ENCODE data around the gene MALT1.

The MALT1 gene

DNA sequence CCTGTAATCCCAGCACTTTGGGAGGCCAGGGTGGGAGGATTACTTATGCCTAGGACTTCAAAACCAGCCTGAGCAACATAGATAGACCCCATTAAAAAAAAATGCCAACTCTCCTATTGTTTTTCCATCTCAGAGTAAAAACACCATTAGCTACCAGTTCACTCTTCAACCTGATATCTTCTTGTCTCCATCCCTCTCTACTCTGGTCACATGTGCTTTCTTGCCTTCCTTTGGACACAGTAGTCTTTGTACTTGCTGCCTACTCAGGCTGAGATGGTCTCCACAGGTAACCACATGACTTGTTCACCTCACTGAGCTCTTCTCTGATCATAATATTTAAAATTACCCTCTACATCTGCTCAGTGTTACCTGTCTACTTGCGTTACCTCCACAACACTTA is 5.0 kb downstream of the MALT1 start:
- peaks cover 8% of the 10 kb centered on the region; the same call in 1 of the 2 replicates for H3K36me3 ChIP-seq (ENCODE audit: low read length)
- H3K4me2 ChIP-seq (ENCODE audit: low read depth, low read length, poor library complexity, severe bottlenecking), result no peak overlapping the region
- no peak overlapping the region for H3K4me3 ChIP-seq (ENCODE audit: insufficient read depth, low read length, poor library complexity, severe bottlenecking)
- H3K27me3 ChIP-seq (ENCODE audit: low read length), result no peaks in the 10 kb centered on the region
- no peaks in the 10 kb centered on the region for H3F3A ChIP-seq (ENCODE audit: insufficient read depth)
- no peak overlapping the region for H2AFZ ChIP-seq (ENCODE audit: low read depth, low read length, severe bottlenecking)
- TF ChIP-seq, protein P1, sequence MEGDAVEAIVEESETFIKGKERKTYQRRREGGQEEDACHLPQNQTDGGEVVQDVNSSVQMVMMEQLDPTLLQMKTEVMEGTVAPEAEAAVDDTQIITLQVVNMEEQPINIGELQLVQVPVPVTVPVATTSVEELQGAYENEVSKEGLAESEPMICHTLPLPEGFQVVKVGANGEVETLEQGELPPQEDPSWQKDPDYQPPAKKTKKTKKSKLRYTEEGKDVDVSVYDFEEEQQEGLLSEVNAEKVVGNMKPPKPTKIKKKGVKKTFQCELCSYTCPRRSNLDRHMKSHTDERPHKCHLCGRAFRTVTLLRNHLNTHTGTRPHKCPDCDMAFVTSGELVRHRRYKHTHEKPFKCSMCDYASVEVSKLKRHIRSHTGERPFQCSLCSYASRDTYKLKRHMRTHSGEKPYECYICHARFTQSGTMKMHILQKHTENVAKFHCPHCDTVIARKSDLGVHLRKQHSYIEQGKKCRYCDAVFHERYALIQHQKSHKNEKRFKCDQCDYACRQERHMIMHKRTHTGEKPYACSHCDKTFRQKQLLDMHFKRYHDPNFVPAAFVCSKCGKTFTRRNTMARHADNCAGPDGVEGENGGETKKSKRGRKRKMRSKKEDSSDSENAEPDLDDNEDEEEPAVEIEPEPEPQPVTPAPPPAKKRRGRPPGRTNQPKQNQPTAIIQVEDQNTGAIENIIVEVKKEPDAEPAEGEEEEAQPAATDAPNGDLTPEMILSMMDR (IDR thresholded peaks at IDR 0.05; ENCODE audit: insufficient read depth, low read length, poor library complexity, severe bottlenecking), result no peak
- no peak for TF ChIP-seq EZH2phosphoT487 (conservative IDR thresholded peaks at IDR 0.05; ENCODE audit: low read length)
- H3K79me2 ChIP-seq (ENCODE audit: insufficient read depth, low read length), result peaks cover 55% of the 10 kb centered on the region; the same call in 1 of the 2 replicates
- no peak overlapping the region for H3K9ac ChIP-seq (ENCODE audit: low read length)
- peaks cover 16% of the 10 kb centered on the region; the same call in 1 of the 2 replicates for H4K20me1 ChIP-seq (ENCODE audit: low read depth, low read length)
- no peaks in the 10 kb centered on the region for H3K9me3 ChIP-seq (ENCODE audit: insufficient read depth, low read length)
- H3K27ac ChIP-seq (ENCODE audit: low read depth, low read length), result no peak overlapping the region
- H3K9me2 ChIP-seq (replicated peaks; ENCODE audit: insufficient read depth, low read length), result no peaks in the 10 kb centered on the region

DNA sequence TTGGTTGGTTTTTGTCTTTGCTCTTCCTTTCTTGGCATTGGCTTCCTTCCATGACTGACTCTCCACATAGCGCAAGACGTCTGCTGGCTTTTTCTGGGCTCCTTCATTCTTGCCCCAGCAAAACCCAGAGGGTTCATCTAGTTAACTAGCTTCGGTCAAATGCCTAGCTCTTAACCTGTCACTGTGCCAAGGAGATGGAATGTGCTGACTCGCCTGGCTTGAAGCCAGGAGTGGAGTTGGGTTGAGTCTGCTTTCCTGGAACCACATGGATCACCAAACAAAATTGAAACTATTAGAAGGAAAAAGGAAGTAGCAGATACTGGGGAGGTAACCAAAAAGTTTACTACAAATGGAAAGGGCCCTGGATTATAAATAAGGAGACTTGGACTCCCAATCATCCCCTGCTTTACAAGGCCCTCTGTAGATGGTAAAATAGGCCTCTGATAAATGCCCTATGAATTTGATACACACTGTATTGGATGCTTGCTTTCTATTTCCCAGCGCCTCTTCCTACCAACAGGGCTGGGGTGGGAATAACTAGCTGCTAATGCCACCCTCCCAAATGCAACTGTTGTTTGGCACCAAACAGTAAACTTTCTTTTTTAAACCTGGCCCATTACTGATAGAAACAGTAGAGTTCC is 11.3 kb downstream of the MALT1 start:
- H2AFZ ChIP-seq (ENCODE audit: low read depth, low read length, severe bottlenecking), result no peak overlapping the region
- H3K36me3 ChIP-seq (ENCODE audit: low read length), result peaks cover 7% of the 10 kb centered on the region; the same call in 1 of the 2 replicates
- no peaks in the 10 kb centered on the region for H3F3A ChIP-seq (ENCODE audit: insufficient read depth)
- H4K20me1 ChIP-seq (ENCODE audit: low read depth, low read length), result peaks cover 1% of the 10 kb centered on the region; the same call in 1 of the 2 replicates
- TF ChIP-seq EZH2phosphoT487 (conservative IDR thresholded peaks at IDR 0.05; ENCODE audit: low read length), result no peak
- TF ChIP-seq, protein P1 (IDR thresholded peaks at IDR 0.05; ENCODE audit: insufficient read depth, low read length, poor library complexity, severe bottlenecking), result no peak
- H3K9me3 ChIP-seq (ENCODE audit: insufficient read depth, low read length), result no peaks in the 10 kb centered on the region
- no peak overlapping the region for H3K4me2 ChIP-seq (ENCODE audit: low read depth, low read length, poor library complexity, severe bottlenecking)
- no peaks in the 10 kb centered on the region for H3K27me3 ChIP-seq (ENCODE audit: low read length)
- no peak overlapping the region for H3K9ac ChIP-seq (ENCODE audit: low read length)
- no peaks in the 10 kb centered on the region for H3K9me2 ChIP-seq (replicated peaks; ENCODE audit: insufficient read depth, low read length)
- peaks cover 21% of the 10 kb centered on the region; the same call in 1 of the 2 replicates for H3K79me2 ChIP-seq (ENCODE audit: insufficient read depth, low read length)
- H3K4me3 ChIP-seq (ENCODE audit: insufficient read depth, low read length, poor library complexity, severe bottlenecking), result no peak overlapping the region
- H3K27ac ChIP-seq (ENCODE audit: low read depth, low read length), result no peak overlapping the region

DNA sequence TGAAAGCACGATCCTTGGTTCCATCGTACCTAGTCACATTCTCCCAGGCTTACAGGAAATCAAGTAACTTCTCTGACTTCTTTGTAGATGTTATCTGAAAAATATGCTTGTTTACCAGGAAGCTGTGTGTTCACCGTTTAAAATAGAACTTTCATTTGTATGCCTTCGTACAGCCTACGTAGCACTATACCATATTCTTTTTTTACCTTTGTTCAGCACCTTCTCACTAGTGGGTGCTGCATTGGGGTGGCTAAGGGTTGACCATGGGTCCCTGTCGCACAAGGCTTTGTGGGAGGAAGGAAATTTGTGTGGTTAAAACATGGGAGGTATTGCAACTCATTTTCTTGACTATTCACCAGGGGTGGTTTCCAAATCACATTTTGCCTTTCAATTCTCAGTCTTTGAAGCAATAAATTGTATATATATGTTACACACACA is 16.6 kb downstream of the MALT1 start:
- no peaks in the 10 kb centered on the region for H4K20me1 ChIP-seq (ENCODE audit: low read depth, low read length)
- H3K36me3 ChIP-seq (ENCODE audit: low read length), result peaks cover 3% of the 10 kb centered on the region; the same call in 1 of the 2 replicates
- H3K9me3 ChIP-seq (ENCODE audit: insufficient read depth, low read length), result no peaks in the 10 kb centered on the region
- H3K79me2 ChIP-seq (ENCODE audit: insufficient read depth, low read length), result peaks cover 3% of the 10 kb centered on the region; the same call in 1 of the 2 replicates
- no peak overlapping the region for H3K4me2 ChIP-seq (ENCODE audit: low read depth, low read length, poor library complexity, severe bottlenecking)
- no peaks in the 10 kb centered on the region for H3K27me3 ChIP-seq (ENCODE audit: low read length)
- H3K9ac ChIP-seq (ENCODE audit: low read length), result no peak overlapping the region
- no peaks in the 10 kb centered on the region for H3F3A ChIP-seq (ENCODE audit: insufficient read depth)
- no peak overlapping the region for H3K27ac ChIP-seq (ENCODE audit: low read depth, low read length)
- H3K9me2 ChIP-seq (replicated peaks; ENCODE audit: insufficient read depth, low read length), result no peaks in the 10 kb centered on the region
- TF ChIP-seq, protein P1 (IDR thresholded peaks at IDR 0.05; ENCODE audit: insufficient read depth, low read length, poor library complexity, severe bottlenecking), result no peak
- no peak for TF ChIP-seq EZH2phosphoT487 (conservative IDR thresholded peaks at IDR 0.05; ENCODE audit: low read length)
- H2AFZ ChIP-seq (ENCODE audit: low read depth, low read length, severe bottlenecking), result no peak overlapping the region
- no peak overlapping the region for H3K4me3 ChIP-seq (ENCODE audit: insufficient read depth, low read length, poor library complexity, severe bottlenecking)

All from SU-DHL-6 (cell line).